ENCODE measurements around the gene NLK. TPM values are rescaled to one million over a fixed set of nuclear protein-coding genes. Genes with fewer than 3 reads are reported as not detected.

The NLK gene
- polyA plus RNA-seq, 1 donor from 2014 or later, result 3.4 TPM

Other genes with a start within 250 kb of the NLK start
- gene NOS2, start 242.1 kb upstream of the NLK start, polyA plus RNA-seq, result 0.21 TPM
- gene LYRM9, start 149.3 kb upstream of the NLK start, polyA plus RNA-seq, result 16.4 TPM

Data from IgD-negative memory B cell (primary cell).